Lower leg skin (tissue), 4 donors: ENCODE data around the gene VAT1L. TPM values are rescaled to one million over a fixed set of nuclear protein-coding genes. Genes with fewer than 3 reads are reported as not detected.
A peak's percentile ranks its signal among the peaks of the same experiment; 100 is the strongest.

Experiments used
- DNase-seq, 2 donors: peaks; one replicate each; pipeline ENCODE4 v3.0.0-alpha.2; 2019; ENCODE audit warnings: low spot score in 2 of 2
- H3K4me3 ChIP-seq: fragments of 200-600 bp; sonication (generic); 2 replicates; pipeline ENCODE4 v1.5.1; 2017; ENCODE audit warnings: mild to moderate bottlenecking, low read depth; ENCODE audit not compliant: poor library complexity, severe bottlenecking
- POLR2A ChIP-seq, 2 donors: fragments of 450-650 bp; IDR thresholded peaks; one replicate each; pipeline ENCODE4 v1.6.1; 2016 to 2017; ENCODE audit warnings: antibody characterized with exemption in 2 of 2, mild to moderate bottlenecking in 1 of 2, moderate library complexity in 1 of 2
- WGBS, 2 donors: methylation state at CpG; one replicate each; pipeline ENCODE4 v1.1.5; 2018; 5-methylcytosine and 5-hydroxymethylcytosine counted together
- intact Hi-C: fragments of 100-400 bp; cut with DNase I; formaldehyde crosslinking; loops from one replicate; pipeline ENCODE4 v1.15.0; 2023; ENCODE audit warnings: low total_unique reads
- total RNA-seq, 4 donors: library from RNA; depleted of rRNA; stranded (reverse); fragments of >200 nt; gene quantifications; one replicate each; pipeline ENCODE4 v1.1.0, GENCODE V29; 2016
- TF ChIP-seq, protein P1 (sequence below), 3 donors: fragments of 450-650 bp; IDR thresholded peaks; one replicate each; pipeline ENCODE4 v1.5.1; 2016; ENCODE audit warnings: antibody characterized with exemption in 3 of 3, mild to moderate bottlenecking in 3 of 3, moderate library complexity in 2 of 3

Gene VAT1L
- total RNA-seq, 4 donors from 2014 or later, result 0.10 to 0.36 TPM; not detected in 2

GRCh38 chr16:77897831-77898605 is 109.7 kb downstream of the VAT1L start:
- peak in 1 of 2 donors; percentile 6 for DNase-seq
- intact Hi-C loops, result no loop called here
- no peak for TF ChIP-seq POLR2A (IDR thresholded peaks at IDR 0.05)
- TF ChIP-seq, protein P1, sequence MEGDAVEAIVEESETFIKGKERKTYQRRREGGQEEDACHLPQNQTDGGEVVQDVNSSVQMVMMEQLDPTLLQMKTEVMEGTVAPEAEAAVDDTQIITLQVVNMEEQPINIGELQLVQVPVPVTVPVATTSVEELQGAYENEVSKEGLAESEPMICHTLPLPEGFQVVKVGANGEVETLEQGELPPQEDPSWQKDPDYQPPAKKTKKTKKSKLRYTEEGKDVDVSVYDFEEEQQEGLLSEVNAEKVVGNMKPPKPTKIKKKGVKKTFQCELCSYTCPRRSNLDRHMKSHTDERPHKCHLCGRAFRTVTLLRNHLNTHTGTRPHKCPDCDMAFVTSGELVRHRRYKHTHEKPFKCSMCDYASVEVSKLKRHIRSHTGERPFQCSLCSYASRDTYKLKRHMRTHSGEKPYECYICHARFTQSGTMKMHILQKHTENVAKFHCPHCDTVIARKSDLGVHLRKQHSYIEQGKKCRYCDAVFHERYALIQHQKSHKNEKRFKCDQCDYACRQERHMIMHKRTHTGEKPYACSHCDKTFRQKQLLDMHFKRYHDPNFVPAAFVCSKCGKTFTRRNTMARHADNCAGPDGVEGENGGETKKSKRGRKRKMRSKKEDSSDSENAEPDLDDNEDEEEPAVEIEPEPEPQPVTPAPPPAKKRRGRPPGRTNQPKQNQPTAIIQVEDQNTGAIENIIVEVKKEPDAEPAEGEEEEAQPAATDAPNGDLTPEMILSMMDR (IDR thresholded peaks at IDR 0.05), result no peak
- WGBS, 2 donors, result 51 to 64% methylated on average over 4 of the region's 4 CpGs
- no peak overlapping the region for H3K4me3 ChIP-seq

DNA sequence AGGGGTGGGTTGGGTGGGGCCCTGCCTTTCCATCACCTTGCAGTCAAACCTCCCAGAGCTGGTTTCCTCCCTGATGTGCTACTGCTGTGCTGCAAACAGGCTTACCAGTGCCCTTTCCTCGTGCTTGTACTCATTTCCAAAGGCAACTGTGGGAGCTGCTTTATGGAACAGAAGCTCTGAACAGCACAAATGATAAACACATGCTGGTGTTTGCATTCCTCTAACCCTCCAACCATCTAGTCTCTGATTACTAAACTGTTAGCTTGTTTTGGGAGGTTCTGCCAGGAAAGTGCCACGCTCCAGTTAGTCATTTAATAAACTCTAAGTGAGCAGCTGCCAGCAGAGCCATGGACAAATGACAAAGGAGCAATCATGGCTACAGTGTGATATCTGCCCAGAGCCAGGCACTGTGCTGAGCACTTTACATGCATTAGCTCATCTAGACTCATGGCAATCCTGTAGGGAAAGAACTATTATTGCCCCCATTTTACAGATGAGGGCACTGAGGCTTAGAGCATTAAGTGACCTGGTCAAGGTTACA is 110.4 kb downstream of the VAT1L start:
- no peak for TF ChIP-seq POLR2A (IDR thresholded peaks at IDR 0.05)
- TF ChIP-seq, protein P1 (IDR thresholded peaks at IDR 0.05), result no peak
- H3K4me3 ChIP-seq, result no peak overlapping the region
- intact Hi-C loops, result no loop called here
- peak in 1 of 2 donors; percentile 72 for DNase-seq
- WGBS, 2 donors, result 33 to 40% methylated on average over 2 of the region's 2 CpGs

GRCh38 chr16:77899416-77899815 is 111.1 kb downstream of the VAT1L start:
- peak in 1 of 2 donors; percentile 8 for DNase-seq
- no peak for TF ChIP-seq POLR2A (IDR thresholded peaks at IDR 0.05)
- TF ChIP-seq, protein P1 (IDR thresholded peaks at IDR 0.05), result no peak
- H3K4me3 ChIP-seq, result no peak overlapping the region
- 75 to 77% methylated on average over 3 of the region's 3 CpGs for WGBS, 2 donors
- intact Hi-C loops, result no loop called here

- no peak for TF ChIP-seq POLR2A (IDR thresholded peaks at IDR 0.05)
- TF ChIP-seq, protein P1 (IDR thresholded peaks at IDR 0.05), result no peak
- intact Hi-C loops, result no loop called here
- 64 to 70% methylated on average over 7 of the region's 7 CpGs for WGBS, 2 donors
- DNase-seq, result no peak
- no peak overlapping the region for H3K4me3 ChIP-seq
Observed at GRCh38 chr16:77905374-77905920, 117.1 kb downstream of the VAT1L start.

DNA sequence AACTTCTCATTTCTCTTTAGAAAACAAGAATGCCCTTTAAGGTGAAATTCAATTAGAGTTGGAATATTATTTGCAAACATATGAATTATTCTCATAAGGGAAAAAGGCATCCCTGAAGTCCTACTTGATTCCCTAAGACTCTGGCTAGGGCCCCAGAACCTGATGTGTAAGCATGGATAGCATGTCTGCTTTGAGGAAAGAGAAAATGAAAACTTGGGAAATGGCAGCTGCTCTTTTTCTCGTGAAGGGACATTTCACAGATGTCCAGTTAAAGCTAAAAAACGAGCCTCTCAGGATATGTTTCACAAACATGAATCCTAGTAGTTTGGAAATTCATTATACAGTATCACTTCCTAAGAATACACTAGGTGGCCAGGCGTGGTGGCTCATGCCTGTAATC is 121.7 kb downstream of the VAT1L start:
- TF ChIP-seq, protein P1 (IDR thresholded peaks at IDR 0.05), result no peak
- TF ChIP-seq POLR2A (IDR thresholded peaks at IDR 0.05), result no peak
- peak in 1 of 2 donors; percentile 10 for DNase-seq
- intact Hi-C loops, result no loop called here
- H3K4me3 ChIP-seq, result no peak overlapping the region
- WGBS, 2 donors, result 59 to 77% methylated on average over 3 of the region's 3 CpGs
